Esophagus (tissue), 2 donors: ENCODE data around the gene FDX1. TPM values are rescaled to one million over a fixed set of nuclear protein-coding genes. Genes with fewer than 3 reads are reported as not detected.

ENCODE experiments used
- H3K27ac ChIP-seq, 2 donors: one replicate each; pipeline ENCODE4 v1.5.1; 2013; ENCODE audit warnings: low read depth in 2 of 2, mild to moderate bottlenecking in 2 of 2, inconsistent platforms in 1 of 2, low read length in 1 of 2, moderate library complexity in 1 of 2
- H3K27me3 ChIP-seq, 2 donors: one replicate each; pipeline ENCODE4 v1.6.1; 2013; ENCODE audit warnings: low read length in 2 of 2, control low read depth in 1 of 2, mild to moderate bottlenecking in 1 of 2; ENCODE audit not compliant: insufficient read depth in 2 of 2, control insufficient read depth in 1 of 2
- H3K36me3 ChIP-seq, 2 donors: one replicate each; pipeline ENCODE4 v1.6.1; 2013; ENCODE audit warnings: low read length in 1 of 2; ENCODE audit not compliant: control insufficient read depth in 2 of 2, insufficient read depth in 2 of 2
- H3K4me1 ChIP-seq, 2 donors: one replicate each; pipeline ENCODE4 v1.6.1; 2013; ENCODE audit warnings: low read length in 1 of 2; ENCODE audit not compliant: control insufficient read depth in 2 of 2, insufficient read depth in 2 of 2
- H3K4me3 ChIP-seq, 2 donors: one replicate each; pipeline ENCODE4 v1.5.1; 2013; ENCODE audit warnings: low read length in 2 of 2, mild to moderate bottlenecking in 2 of 2, low read depth in 1 of 2, moderate library complexity in 1 of 2
- H3K9me3 ChIP-seq, 2 donors: one replicate each; pipeline ENCODE4 v1.6.1; 2013; ENCODE audit warnings: mild to moderate bottlenecking in 2 of 2, low read depth in 1 of 2, low read length in 1 of 2, moderate library complexity in 1 of 2; ENCODE audit not compliant: control insufficient read depth in 2 of 2, insufficient read depth in 1 of 2
- WGBS, 2 donors: extraction: QIAGEN DNeasy Blood & Tissue Kit; methylation state at CpG; one replicate each; pipeline ENCODE4 v1.1.7; 2013; 5-methylcytosine and 5-hydroxymethylcytosine counted together
- polyA plus RNA-seq, 2 donors: library from polyadenylated mRNA; stranded (reverse); fragments of 200-250 nt; gene quantifications; one replicate each; pipeline ENCODE4 v1.2.3, GENCODE V29; 2013
- donor health status: healthy with polysubstance abuse.
- donor health status: Bipolar disorder and iron deficiency.

The FDX1 gene
- polyA plus RNA-seq, 2 donors = 8.0 to 9.4 TPM

- WGBS, 2 donors = 76 to 77% methylated on average over 1 of the region's 1 CpG
- no peak overlapping the region for H3K27ac ChIP-seq
These were observed 62.6 kb downstream of the FDX1 start for GRCh38 chr11:110492321-110492685.

GRCh38 chr11:110493346-110493745 is 63.6 kb downstream of the FDX1 start:
- H3K27me3 ChIP-seq = no peaks in the 10 kb centered on the region
- 96 to 97% methylated on average over 2 of the region's 2 CpGs for WGBS, 2 donors
- H3K27ac ChIP-seq = no peak overlapping the region
- no peaks in the 10 kb centered on the region for H3K9me3 ChIP-seq
- H3K4me1 ChIP-seq = no peaks in the 10 kb centered on the region
- H3K4me3 ChIP-seq = no peak overlapping the region
- H3K36me3 ChIP-seq = no peaks in the 10 kb centered on the region

More at GRCh38 chr11:110492321-110492685, 62.6 kb downstream of the FDX1 start:
- Histone ChIP-seq H3K9me3 (no peaks in the 10 kb centered on the region), H3K4me3 (no peak overlapping the region), H3K27me3 (no peaks in the 10 kb centered on the region), H3K4me1 (no peaks in the 10 kb centered on the region), H3K36me3 (no peaks in the 10 kb centered on the region)

GRCh38 chr11:110497231-110497978 is 67.7 kb downstream of the FDX1 start:
- Histone ChIP-seq H3K9me3 (no peaks in the 10 kb centered on the region), H3K4me1 (no peaks in the 10 kb centered on the region), H3K36me3 (no peaks in the 10 kb centered on the region), H3K4me3 (no peak overlapping the region), H3K27me3 (no peaks in the 10 kb centered on the region), H3K27ac (no peak overlapping the region)
- WGBS, 2 donors = 22 to 24% methylated on average over 2 of the region's 2 CpGs

- H3K36me3 ChIP-seq = no peaks in the 10 kb centered on the region
- no peaks in the 10 kb centered on the region for H3K9me3 ChIP-seq
- no peaks in the 10 kb centered on the region for H3K27me3 ChIP-seq
- 80 to 89% methylated on average over 2 of the region's 2 CpGs for WGBS, 2 donors
- no peak overlapping the region for H3K4me3 ChIP-seq
- no peaks in the 10 kb centered on the region for H3K4me1 ChIP-seq
- no peak overlapping the region for H3K27ac ChIP-seq
These were observed 71.7 kb downstream of the FDX1 start for GRCh38 chr11:110501428-110501827.

- Histone ChIP-seq H3K27ac (no peak overlapping the region), H3K4me3 (no peak overlapping the region), H3K36me3 (no peaks in the 10 kb centered on the region), H3K27me3 (no peaks in the 10 kb centered on the region), H3K9me3 (no peaks in the 10 kb centered on the region), H3K4me1 (no peaks in the 10 kb centered on the region)
- WGBS, 2 donors = 74 to 76% methylated on average over 9 of the region's 9 CpGs
These were observed 76.0 kb downstream of the FDX1 start for GRCh38 chr11:110505528-110506284.

GRCh38 chr11:110507328-110507727 is 77.6 kb downstream of the FDX1 start:
- H3K27ac ChIP-seq = no peak overlapping the region
- no peaks in the 10 kb centered on the region for H3K4me1 ChIP-seq
- H3K27me3 ChIP-seq = no peaks in the 10 kb centered on the region
- no peak overlapping the region for H3K4me3 ChIP-seq
- WGBS, 2 donors = 87 to 91% methylated on average over 5 of the region's 5 CpGs
- no peaks in the 10 kb centered on the region for H3K36me3 ChIP-seq
- H3K9me3 ChIP-seq = no peaks in the 10 kb centered on the region

- Histone ChIP-seq H3K4me1 (no peaks in the 10 kb centered on the region), H3K4me3 (no peak overlapping the region), H3K9me3 (no peaks in the 10 kb centered on the region), H3K36me3 (no peaks in the 10 kb centered on the region), H3K27me3 (no peaks in the 10 kb centered on the region), H3K27ac (no peak overlapping the region)
- 70 to 82% methylated on average over 1 of the region's 1 CpG for WGBS, 2 donors
These were observed 79.0 kb downstream of the FDX1 start for GRCh38 chr11:110508786-110509185.

- H3K27me3 ChIP-seq = no peaks in the 10 kb centered on the region
- H3K27ac ChIP-seq = no peak overlapping the region
- no peaks in the 10 kb centered on the region for H3K36me3 ChIP-seq
- no peaks in the 10 kb centered on the region for H3K4me1 ChIP-seq
- H3K9me3 ChIP-seq = no peaks in the 10 kb centered on the region
- no peak overlapping the region for H3K4me3 ChIP-seq
These were observed 79.7 kb downstream of the FDX1 start for GRCh38 chr11:110509472-110509871.

GRCh38 chr11:110512026-110512425 is 82.3 kb downstream of the FDX1 start:
- Histone ChIP-seq H3K36me3 (no peaks in the 10 kb centered on the region), H3K27me3 (no peaks in the 10 kb centered on the region), H3K4me3 (no peak overlapping the region), H3K4me1 (no peaks in the 10 kb centered on the region), H3K9me3 (no peaks in the 10 kb centered on the region), H3K27ac (no peak overlapping the region)
- 76 to 81% methylated on average over 1 of the region's 1 CpG for WGBS, 2 donors
